Measurements from ENCODE around the gene TLE7.

GRCh38 chr16:71387045-71387871 is 54.6 kb downstream of the TLE7 start:
- TF ChIP-seq CTCF (IDR thresholded peaks at IDR 0.05; ENCODE audit: control extremely low read depth in 1 of 3, insufficient read depth in 1 of 3, low read depth in 1 of 3, low read length in 3 of 3) (no peak), CEBPB (IDR thresholded peaks at IDR 0.05; ENCODE audit: low read depth, low read length) (no peak), USF2 (IDR thresholded peaks at IDR 0.05; ENCODE audit: low read length) (no peak), NRF1 (IDR thresholded peaks at IDR 0.05; ENCODE audit: low read depth, low read length) (no peak), EZH2 (IDR thresholded peaks at IDR 0.05; ENCODE audit: low read depth, low read length, severe bottlenecking) (no peak), RXRA (IDR thresholded peaks at IDR 0.05; ENCODE audit: insufficient read depth, low read depth, low read length) (no peak), RFX5 (IDR thresholded peaks at IDR 0.05; ENCODE audit: borderline replicate concordance, low read depth, low read length) (no peak), POLR2A (IDR thresholded peaks at IDR 0.05; ENCODE audit: control extremely low read depth in 1 of 2, low read depth in 2 of 2, low read length in 2 of 2) (no peak), RNF2 (IDR thresholded peaks at IDR 0.05; ENCODE audit: borderline replicate concordance, low read depth, low read length, missing control alignments, poor library complexity, severe bottlenecking) (no peak), POLR2AphosphoS5 (IDR thresholded peaks at IDR 0.05; ENCODE audit: low read depth, low read length) (no peak), ATF2 (IDR thresholded peaks at IDR 0.05; ENCODE audit: low read length) (no peak)
